HG03103 (cell line): ENCODE measurements around the gene IL17RD.

Experiments used
- ATAC-seq: cut with Tn5 transposase; IDR thresholded peaks from one replicate; pipeline ENCODE4 v1.9.1; 2021; ENCODE audit warnings: low read depth; ENCODE audit not compliant: unreplicated experiment

Gene IL17RD

GRCh38 chr3:57164657-57165573 is at the start of gene IL17RD:
IL17RD (minus strand) TSS chr3:57165353; CDS start chr3:57165286, 67 bp downstream.
- ATAC-seq: no peak

- ATAC-seq: no peak
These were observed 41.3 kb upstream of the IL17RD start for GRCh38 chr3:57206423-57206822.

- no peak for ATAC-seq
These were observed 34.7 kb upstream of the IL17RD start, which contains the start of gene HESX1 for GRCh38 chr3:57199895-57200297. HESX1 (minus strand) TSS chr3:57199978; CDS start chr3:57199918, 60 bp downstream.

GRCh38 chr3:57194641-57195040 is 29.5 kb upstream of the IL17RD start:
- ATAC-seq: no peak

GRCh38 chr3:57192028-57192427 is 26.9 kb upstream of the IL17RD start:
- no peak for ATAC-seq

GRCh38 chr3:57184526-57184925 is 19.4 kb upstream of the IL17RD start:
- ATAC-seq: no peak

GRCh38 chr3:57179580-57180410 is 14.6 kb upstream of the IL17RD start:
- ATAC-seq: no peak

GRCh38 chr3:57176045-57176444 is 10.9 kb upstream of the IL17RD start:
- no peak for ATAC-seq

- ATAC-seq: no peak
These were observed 8.5 kb upstream of the IL17RD start for GRCh38 chr3:57173687-57174086.

GRCh38 chr3:57170946-57171345 is 5.8 kb upstream of the IL17RD start:
- no peak for ATAC-seq

GRCh38 chr3:57169872-57170623 is 4.9 kb upstream of the IL17RD start:
- ATAC-seq: no peak

- ATAC-seq: no peak
These were observed 4.0 kb upstream of the IL17RD start for GRCh38 chr3:57169108-57169507.

- no peak for ATAC-seq
These were observed 3.0 kb upstream of the IL17RD start for GRCh38 chr3:57168151-57168550.

GRCh38 chr3:57166660-57167059 is 1.5 kb upstream of the IL17RD start:
- no peak for ATAC-seq

GRCh38 chr3:57165641-57166040 is 488 bp upstream of the IL17RD start:
- no peak for ATAC-seq

GRCh38 chr3:57164217-57164656 is 916 bp downstream of the IL17RD start:
- ATAC-seq: no peak

- no peak for ATAC-seq
These were observed 1.4 kb downstream of the IL17RD start for GRCh38 chr3:57163751-57164150.

- no peak for ATAC-seq
These were observed 3.2 kb downstream of the IL17RD start for GRCh38 chr3:57161915-57162314.

- no peak for ATAC-seq
These were observed 4.2 kb downstream of the IL17RD start for GRCh38 chr3:57160765-57161538.
